GM15510 (cell line): Measurements from ENCODE around the gene TLCD3A.

Experiments used
- POLR2A ChIP-seq: IDR thresholded peaks from 3 replicates; pipeline ENCODE4 v1.6.1; 2011; ENCODE audit warnings: borderline replicate concordance; ENCODE audit not compliant: insufficient read length; ENCODE audit errors: extremely low read depth

TLCD3A gene

GRCh38 chr17:792277-792676 lies 59.9 kb downstream of the TLCD3A start:
- TF ChIP-seq POLR2A = no peak
